GM19239 (cell line): Measurements from ENCODE around the gene SEBOX.

Experiments
- DNase-seq: peaks from one replicate; pipeline ENCODE4 v3.0.0; 2011; ENCODE audit warnings: low spot score; ENCODE audit not compliant: insufficient read length
- FAIRE-seq: peaks from 2 replicates; lab custom pipeline; 2011; peaks lifted over from hg19 to GRCh38; lab: Jason Lieb, UNC

The SEBOX gene

GRCh38 chr17:28364665-28365363 is at the start of gene SEBOX:
TSS of gene SEBOX (minus strand) at chr17:28365199. CDS start at chr17:28365151, 48 bp downstream.
- FAIRE-seq, result no peak
- DNase-seq, result no peak

DNA sequence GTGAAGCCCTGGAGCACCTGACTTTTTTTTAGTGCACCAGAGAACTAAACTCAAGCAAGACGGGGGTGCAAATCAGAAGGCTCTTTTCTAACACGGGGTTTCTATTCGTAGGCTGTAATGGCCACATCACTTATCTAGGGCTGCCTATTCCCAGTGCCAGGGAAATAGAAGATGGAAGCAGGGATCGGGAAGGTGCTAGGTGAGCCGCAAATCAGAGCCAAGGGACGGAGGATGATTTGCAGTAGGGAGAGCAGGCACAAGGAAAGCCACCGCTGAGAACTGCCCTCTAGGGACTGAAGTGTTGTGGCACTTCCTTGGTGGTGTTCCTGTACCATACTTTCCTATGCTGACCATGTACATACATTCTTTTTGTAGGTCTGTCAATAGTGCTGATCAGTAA is 48.8 kb upstream of the SEBOX start:
- FAIRE-seq (no peak), DNase-seq (no peak)

DNA sequence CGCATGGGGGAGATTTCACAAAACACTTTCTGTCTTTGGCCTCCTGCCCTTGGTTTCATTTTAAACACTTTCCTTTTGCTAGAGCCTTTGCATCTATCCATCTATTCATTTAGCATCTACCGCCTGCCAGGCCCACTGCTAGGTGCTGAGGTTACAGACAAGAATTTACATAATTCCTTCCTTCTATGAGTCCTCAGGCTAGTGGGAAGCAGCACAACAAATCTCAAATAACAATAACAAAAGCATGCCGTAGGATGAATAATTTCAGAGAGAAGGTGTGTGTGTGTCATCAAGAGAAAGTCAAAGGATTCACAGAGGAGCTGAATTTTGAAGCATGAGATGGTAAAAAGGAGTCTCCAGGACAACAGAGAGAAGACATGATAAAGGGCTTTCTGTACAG is 47.1 kb upstream of the SEBOX start:
- FAIRE-seq, result no peak
- DNase-seq, result no peak

DNA sequence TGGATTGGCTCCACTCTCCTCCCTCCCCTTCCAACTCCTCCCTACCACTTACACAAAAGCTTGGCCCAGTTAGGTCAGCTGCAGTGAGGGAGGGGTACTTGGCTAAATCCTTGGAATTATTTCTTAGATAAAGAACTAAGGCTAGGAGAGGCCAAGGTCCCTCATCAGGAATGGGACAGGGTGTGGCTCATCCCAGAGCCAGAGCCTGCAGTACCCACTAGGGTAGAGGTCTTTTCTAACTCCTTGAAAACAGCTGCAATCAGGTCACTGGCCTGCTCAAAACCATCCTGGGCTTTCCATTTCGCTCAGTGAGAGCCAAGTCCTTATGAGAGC is 42.9 kb upstream of the SEBOX start:
- FAIRE-seq (no peak), DNase-seq (no peak)

DNA sequence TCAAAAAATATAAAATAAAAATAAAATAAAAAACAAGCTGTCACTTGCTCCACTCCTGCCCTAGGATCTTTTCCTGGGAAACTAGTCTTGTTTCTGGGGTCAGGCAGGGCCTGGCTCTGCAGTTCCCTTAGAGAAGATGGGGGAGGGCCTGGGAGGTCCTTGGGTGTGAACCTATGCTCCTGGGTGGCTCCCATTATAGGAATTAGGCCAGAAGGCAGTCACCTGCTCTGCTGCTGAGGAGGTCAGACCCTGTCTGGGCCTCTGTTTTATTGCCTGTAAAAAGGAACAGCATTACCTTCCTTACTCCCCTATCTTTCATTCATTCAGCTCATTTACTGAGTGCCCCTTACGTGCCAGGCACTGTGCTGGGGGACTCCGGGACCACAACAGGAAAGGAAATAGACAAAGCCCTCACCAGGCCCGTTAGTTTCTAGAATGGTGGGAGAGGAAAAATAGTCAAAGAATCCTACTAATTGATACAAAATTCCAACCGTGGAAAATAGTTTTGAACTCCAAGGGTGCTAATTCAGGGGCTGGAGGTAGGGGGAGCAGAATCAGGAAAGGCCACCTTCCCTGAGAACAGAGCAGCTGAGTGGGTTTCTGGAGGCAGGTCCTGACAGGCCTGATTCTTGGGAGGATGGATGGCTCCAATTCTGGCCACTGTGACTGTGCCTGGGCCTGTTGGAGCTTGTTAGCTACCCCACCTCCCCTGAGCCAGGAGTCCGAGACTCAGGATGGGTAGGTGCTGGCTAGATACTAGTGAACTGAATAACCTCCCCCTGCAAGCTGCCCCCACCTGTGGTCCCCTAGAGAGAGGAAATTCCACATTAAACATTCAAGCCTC is 42.4 kb upstream of the SEBOX start:
- DNase-seq (no peak), FAIRE-seq (no peak)

DNA sequence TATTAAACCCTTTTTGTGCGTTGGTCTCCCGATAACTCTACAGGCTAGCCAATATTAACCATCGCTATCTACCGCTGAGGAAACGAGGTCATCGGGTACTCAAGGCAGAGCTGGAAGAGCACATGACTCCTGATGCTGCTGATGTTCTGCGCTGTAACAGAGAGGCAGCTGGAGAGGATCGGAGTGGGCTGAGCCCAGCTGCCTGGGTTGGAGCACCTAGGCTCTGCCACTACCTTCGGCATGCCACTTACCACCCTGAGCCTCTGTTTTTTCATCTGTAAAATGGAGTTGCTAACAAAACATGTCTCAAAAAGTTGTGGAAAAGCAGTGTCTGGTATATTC is 41.4 kb upstream of the SEBOX start:
- DNase-seq, result no peak
- FAIRE-seq, result no peak

- DNase-seq (peak; percentile 63), FAIRE-seq (peak; percentile 76)
Observed at GRCh38 chr17:28405632-28406472, 40.9 kb upstream of the SEBOX start, which contains the start of gene SLC46A1. TSS of gene SLC46A1 (minus strand) at chr17:28406212. CDS start at chr17:28406114, 98 bp downstream.

DNA sequence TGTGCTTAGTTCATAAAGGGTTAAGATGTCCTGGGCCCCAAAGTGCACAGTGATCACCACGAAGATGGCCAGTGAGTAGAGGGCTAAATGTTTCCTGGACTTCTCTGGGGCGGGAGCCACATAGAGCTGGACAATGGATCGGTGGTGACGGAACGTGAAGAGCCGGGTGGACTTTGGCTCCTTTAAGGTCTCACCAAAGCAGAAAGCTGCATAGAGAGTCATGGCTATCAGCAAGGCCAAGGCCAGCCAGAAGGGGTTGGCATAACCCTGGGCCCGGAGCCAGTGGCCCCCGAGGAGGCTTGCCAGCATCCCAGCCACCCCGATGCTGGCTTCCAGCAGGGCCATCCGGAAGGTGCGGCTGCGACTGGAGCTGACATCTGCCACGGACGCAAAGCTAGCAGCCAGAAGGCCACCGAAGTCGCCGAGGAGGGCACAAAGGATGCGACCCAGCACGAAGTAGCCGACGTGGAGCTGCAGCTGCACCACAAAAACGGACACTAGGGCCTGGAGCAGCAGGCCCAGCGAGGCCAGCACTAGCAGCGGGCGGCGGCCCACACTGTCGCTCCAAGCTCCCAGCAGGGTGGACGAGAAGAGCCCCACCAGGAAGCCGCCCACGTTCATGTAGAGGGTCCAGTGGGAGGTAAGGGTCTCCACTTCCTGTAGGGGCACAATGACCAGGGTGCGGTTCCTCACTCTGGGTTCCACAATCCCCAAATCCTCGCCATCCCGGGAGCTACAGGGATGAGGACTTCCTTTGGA is 40.0 kb upstream of the SEBOX start:
- no peak for FAIRE-seq
- no peak for DNase-seq

DNA sequence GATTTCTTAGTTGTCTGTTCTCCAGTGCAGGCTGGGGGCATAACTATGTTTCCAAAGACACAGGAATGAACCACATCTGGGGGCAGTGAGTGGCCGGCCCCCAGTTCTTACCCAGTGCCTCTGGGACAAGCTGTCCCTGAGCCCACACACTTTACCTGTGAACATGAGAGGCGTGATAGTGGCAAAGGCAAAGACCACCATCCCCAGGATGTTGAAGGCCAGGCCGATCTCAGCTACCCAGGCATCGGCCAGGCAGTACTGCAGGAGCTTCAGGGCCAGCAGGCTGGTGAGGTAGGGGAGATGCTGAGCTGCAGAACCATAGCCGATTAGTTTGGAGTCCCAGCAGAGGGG is 39.4 kb upstream of the SEBOX start:
- FAIRE-seq (no peak), DNase-seq (no peak)

- FAIRE-seq (no peak), DNase-seq (no peak)
Observed at GRCh38 chr17:28404007-28404406, 39.0 kb upstream of the SEBOX start.

- FAIRE-seq, result no peak
- DNase-seq, result no peak
Observed at GRCh38 chr17:28402844-28403243, 37.8 kb upstream of the SEBOX start.

DNA sequence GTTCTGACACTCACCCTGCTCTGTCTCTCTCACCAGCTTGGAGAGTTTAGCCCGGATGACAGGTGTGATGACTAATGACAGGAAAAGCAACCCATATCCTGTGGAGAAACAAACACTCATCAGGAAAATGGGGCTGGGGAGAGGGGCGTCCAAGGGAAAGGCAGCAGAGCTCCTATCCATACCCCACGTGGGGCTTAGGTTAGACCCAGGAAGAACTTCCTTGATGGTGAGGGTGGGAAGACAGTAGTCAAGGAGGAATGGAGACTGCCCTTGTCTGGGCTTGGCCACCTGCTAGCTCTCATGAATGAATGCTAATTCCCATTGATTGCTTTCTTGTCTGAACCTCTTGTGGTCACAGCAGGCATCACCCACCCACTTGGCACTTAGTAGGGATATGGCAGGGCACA is 37.2 kb upstream of the SEBOX start:
- no peak for FAIRE-seq

GRCh38 chr17:28399808-28400207 is 34.8 kb upstream of the SEBOX start:
- DNase-seq (no peak), FAIRE-seq (no peak)

More for the DNA sequence above, 37.2 kb upstream of the SEBOX start:
- no peak for DNase-seq

- no peak for DNase-seq
- FAIRE-seq, result no peak
Observed at GRCh38 chr17:28398280-28398981, 33.4 kb upstream of the SEBOX start.

GRCh38 chr17:28397687-28398279 is 32.8 kb upstream of the SEBOX start:
- DNase-seq (no peak), FAIRE-seq (no peak)

GRCh38 chr17:28397275-28397674 is 32.3 kb upstream of the SEBOX start:
- FAIRE-seq (no peak), DNase-seq (no peak)

DNA sequence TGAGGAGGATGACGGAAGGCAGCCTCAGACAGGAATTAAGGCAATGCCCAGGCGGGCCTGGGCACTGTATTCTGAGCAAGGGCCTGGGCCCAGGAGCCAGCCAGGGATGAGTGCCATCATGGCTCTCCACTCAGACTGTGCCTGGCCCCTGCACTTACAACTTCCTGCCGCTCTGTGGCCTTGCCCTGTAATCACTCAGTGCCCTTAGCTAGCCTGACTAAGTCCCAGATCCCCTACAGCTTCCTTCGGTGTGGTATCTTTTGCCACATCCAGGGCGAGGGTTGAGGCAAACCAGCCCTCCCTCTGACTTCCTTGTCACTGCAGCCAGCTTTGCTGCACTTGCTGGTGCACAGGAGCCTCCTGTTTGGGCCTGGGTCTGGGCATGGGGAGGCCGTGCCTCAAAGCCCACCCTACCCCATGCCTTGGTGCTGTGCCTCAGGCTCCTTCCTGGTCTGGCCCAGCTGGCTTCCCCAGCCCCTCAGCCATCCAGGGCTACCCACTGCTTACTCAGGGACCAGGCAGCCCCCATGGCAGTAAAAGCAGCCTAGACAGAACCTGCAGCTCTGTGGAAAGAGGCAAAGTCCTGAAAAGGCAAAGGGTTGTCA is 31.7 kb upstream of the SEBOX start:
- no peak for DNase-seq
- no peak for FAIRE-seq

DNA sequence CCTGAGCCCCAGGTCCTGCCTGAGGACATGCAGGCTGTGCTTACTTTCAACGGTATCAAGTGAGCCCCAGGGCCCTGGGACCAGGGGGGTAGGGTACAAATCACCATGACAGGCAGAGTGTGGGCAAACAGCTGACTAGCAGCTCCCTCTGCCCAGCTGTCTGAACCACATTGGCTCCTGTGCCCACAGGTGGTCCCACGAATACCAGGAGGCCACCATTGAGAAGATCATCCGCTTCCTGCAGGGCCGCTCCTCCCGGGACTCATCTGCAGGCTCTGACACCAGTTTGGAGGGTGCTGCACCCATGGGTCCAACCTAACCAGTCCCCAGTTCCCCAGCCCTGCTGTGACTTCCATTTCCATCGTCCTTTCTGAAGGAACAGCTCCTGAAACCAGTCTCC is 31.0 kb upstream of the SEBOX start:
- no peak for FAIRE-seq
- DNase-seq, result no peak

DNA sequence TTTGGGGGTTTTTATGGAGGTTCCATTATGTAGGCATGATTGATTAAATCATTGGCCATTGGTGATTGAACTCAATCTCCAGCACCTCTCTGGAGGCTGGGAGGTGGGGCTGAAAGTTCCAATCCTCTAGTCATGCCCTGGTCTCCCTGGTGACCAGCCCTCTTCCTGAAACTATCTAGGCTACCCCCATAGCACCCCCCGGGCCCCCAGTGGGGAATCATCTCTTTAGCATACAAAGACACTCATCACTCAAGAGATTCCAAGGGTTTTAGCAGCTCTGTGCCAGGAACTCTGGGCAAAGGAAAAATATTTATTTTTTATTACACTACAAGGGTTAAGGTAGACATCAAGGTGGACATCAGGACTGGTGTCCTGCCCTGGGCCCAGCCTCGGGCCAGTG is 30.4 kb upstream of the SEBOX start:
- DNase-seq (no peak), FAIRE-seq (no peak)
